ENCODE data around the gene ARL8B.

ARL8B gene

DNA sequence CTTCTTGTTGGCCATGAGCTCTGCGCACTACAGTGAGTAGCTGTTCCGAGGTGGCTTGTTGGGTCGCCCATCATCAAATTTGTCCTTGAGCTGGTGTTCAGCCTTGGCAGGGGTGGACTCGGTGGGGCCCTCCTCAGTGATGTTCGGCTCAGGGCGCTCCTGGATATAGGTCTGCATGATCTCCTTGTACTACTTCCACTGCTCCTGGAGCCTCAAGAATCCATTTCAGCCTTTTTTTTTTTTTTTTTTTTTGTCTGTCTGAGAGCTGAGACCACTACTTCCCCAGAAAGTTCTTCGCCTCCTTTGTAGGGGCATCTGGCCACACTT, 39.3 kb upstream of the ARL8B start:
- no peak overlapping the region for H3K4me3 ChIP-seq (ENCODE audit: low read depth, low read length)
- no peak for DNase-seq (ENCODE audit: low read depth)
- TF ChIP-seq, protein P1, sequence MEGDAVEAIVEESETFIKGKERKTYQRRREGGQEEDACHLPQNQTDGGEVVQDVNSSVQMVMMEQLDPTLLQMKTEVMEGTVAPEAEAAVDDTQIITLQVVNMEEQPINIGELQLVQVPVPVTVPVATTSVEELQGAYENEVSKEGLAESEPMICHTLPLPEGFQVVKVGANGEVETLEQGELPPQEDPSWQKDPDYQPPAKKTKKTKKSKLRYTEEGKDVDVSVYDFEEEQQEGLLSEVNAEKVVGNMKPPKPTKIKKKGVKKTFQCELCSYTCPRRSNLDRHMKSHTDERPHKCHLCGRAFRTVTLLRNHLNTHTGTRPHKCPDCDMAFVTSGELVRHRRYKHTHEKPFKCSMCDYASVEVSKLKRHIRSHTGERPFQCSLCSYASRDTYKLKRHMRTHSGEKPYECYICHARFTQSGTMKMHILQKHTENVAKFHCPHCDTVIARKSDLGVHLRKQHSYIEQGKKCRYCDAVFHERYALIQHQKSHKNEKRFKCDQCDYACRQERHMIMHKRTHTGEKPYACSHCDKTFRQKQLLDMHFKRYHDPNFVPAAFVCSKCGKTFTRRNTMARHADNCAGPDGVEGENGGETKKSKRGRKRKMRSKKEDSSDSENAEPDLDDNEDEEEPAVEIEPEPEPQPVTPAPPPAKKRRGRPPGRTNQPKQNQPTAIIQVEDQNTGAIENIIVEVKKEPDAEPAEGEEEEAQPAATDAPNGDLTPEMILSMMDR (IDR thresholded peaks at IDR 0.05; ENCODE audit: insufficient read depth, low read depth, low read length, missing control alignments): no peak

DNA sequence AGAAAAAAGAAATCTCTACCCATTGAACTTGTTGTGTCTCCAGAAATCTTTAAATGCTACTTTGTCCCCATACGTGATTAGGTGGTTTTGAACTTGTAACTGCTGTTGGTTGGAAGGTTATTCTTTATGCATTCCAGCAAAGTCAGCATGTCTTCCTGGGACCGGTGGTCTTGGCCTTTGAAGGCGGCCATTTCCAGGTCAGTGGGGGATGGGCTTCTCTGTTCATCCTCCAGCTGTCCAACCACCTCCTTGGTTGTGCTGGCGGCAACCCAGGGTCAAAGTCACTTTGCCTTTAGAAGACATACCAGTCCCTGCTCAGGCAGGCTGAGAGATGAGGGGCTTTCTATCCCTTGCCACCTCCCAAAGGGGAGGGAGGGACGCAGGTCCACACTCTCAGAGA, 37.9 kb upstream of the ARL8B start:
- H3K4me3 ChIP-seq (ENCODE audit: low read depth, low read length): no peak overlapping the region
- TF ChIP-seq, protein P1 (IDR thresholded peaks at IDR 0.05; ENCODE audit: insufficient read depth, low read depth, low read length, missing control alignments): no peak
- DNase-seq (ENCODE audit: low read depth): no peak

DNA sequence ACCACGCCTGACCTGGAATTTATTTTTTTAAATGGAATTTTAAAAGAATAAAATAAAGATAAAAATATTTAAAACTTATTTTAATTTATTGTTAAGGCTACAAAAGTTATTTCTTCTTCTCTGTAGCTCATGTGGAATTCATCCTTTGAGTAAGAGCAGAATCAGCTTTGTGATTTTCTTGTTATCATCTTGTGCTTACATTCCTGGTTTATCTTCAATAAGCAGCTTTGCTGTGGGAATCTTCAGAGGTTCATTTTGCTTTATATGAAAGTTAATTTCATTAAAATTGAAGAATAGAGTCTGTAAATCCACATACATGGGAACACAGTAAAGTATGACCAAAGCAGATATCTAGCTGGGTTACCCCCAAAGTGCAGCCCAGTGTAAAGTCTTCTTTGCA, 35.4 kb upstream of the ARL8B start:
- DNase-seq (ENCODE audit: low read depth): no peak
- H3K4me3 ChIP-seq (ENCODE audit: low read depth, low read length): no peak overlapping the region
- TF ChIP-seq, protein P1 (IDR thresholded peaks at IDR 0.05; ENCODE audit: insufficient read depth, low read depth, low read length, missing control alignments): no peak

DNA sequence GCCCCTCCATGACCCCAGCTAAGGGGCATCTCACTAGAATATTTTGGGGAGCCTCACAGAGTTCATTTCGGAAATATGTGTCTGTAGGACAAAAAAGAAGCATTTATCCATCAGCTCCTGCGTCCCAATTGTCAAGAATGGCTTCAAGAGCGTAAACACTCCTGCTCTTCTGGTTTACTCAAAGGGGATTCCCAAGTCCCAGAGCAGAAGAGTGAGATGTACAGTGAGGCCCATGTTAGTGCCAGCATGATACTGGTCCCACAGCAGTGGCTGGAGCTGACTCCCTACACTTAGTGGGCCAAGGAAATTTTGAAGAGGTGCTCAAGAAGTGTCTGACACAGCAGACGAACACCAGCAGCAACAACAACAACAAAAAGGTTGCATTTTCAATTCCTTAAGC, 34.9 kb upstream of the ARL8B start:
- TF ChIP-seq, protein P1 (IDR thresholded peaks at IDR 0.05; ENCODE audit: insufficient read depth, low read depth, low read length, missing control alignments): no peak
- H3K4me3 ChIP-seq (ENCODE audit: low read depth, low read length): no peak overlapping the region
- peak; percentile 17 for DNase-seq (ENCODE audit: low read depth)

DNA sequence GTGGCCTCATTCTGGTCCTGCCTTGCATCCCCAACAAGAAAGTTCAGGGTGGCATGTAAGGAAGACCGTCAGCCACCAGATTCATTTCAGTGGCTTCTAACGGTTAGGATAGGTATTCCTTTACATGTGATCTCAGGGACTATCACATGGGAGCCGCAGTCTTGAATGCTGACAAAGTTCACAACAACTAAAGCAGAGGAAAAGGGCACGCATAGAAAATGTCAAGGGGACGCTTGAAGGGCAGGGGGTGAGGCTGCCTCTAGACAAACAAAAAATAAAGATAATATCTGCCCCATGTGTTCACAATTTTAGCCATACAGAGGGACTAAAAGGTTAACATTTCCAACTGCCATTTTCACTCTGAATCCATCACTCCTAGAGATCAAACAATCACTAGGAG, 31.9 kb upstream of the ARL8B start:
- no peak for DNase-seq (ENCODE audit: low read depth)
- TF ChIP-seq, protein P1 (IDR thresholded peaks at IDR 0.05; ENCODE audit: insufficient read depth, low read depth, low read length, missing control alignments): no peak
- no peak overlapping the region for H3K4me3 ChIP-seq (ENCODE audit: low read depth, low read length)

DNA sequence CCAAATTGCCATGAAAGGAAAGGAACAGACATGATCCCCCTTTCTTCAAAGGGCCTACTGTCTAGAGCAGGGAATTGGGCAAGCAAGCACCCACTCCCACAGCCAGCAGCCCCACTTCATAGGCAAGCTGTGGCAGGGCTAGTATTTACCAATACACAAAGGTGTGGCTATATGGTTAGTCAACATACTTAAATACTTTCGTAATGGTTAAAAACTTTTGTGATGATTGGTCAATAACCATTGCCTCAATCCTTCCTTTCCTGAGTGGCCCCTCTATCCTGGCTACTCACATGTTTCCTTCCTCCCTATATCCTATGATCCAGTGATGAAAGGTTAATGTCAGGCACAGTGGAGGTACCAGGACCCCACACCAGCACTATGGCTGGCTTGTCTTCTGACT, 30.1 kb upstream of the ARL8B start:
- H3K4me3 ChIP-seq (ENCODE audit: low read depth, low read length): no peak overlapping the region
- TF ChIP-seq, protein P1 (IDR thresholded peaks at IDR 0.05; ENCODE audit: insufficient read depth, low read depth, low read length, missing control alignments): no peak
- DNase-seq (ENCODE audit: low read depth): no peak

DNA sequence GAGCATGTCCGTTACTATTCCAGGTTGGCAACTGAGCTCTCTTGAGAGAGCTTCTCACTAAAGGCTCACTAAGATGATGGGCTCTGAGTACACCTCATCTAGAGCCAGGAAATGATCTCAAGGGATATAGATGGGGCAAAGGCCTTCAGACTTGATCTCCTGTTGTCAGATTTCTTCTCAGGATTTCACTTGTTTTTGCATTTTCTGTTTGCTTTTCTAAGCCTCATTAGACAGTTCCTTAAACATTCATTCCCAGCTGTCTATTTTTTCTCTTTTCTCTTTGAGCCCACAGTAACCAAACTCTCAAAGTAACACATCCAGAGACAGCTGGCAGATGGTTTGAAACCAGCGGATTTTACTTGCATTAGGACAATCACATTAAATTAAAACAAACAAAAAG, 28.4 kb upstream of the ARL8B start:
- TF ChIP-seq, protein P1 (IDR thresholded peaks at IDR 0.05; ENCODE audit: insufficient read depth, low read depth, low read length, missing control alignments): no peak
- no peak for DNase-seq (ENCODE audit: low read depth)

More for the DNA sequence above, 28.4 kb upstream of the ARL8B start:
- H3K4me3 ChIP-seq (ENCODE audit: low read depth, low read length): no peak overlapping the region

Data from GM12865 (cell line).